Islet of Langerhans (tissue), 1 donor: Measurements from ENCODE around the gene TRAPPC11.
"Not testable (repeated sequence)": the region's sequence is repeated elsewhere in the genome, so short reads cannot be mapped to it uniquely, and the experiment has no call there.

Experiments used
- FAIRE-seq: peaks from one replicate; lab custom pipeline; 2011; peaks lifted over from hg19 to GRCh38; lab: Jason Lieb, UNC

Gene TRAPPC11

GRCh38 chr4:183659029-183659871, at the start of gene TRAPPC11, which contains the start of gene RWDD4:
Gene TRAPPC11 (plus strand): TSS chr4:183659293. CDS start chr4:183663868, 4,575 bp downstream.
Gene RWDD4 (minus strand): TSS chr4:183659185. CDS start chr4:183658952, 233 bp downstream.
- FAIRE-seq: no peak

GRCh38 chr4:183610033-183610432, 49.1 kb upstream of the TRAPPC11 start:
- FAIRE-seq: no peak

- FAIRE-seq: no peak
These were observed 48.5 kb upstream of the TRAPPC11 start for GRCh38 chr4:183610613-183611012.

DNA sequence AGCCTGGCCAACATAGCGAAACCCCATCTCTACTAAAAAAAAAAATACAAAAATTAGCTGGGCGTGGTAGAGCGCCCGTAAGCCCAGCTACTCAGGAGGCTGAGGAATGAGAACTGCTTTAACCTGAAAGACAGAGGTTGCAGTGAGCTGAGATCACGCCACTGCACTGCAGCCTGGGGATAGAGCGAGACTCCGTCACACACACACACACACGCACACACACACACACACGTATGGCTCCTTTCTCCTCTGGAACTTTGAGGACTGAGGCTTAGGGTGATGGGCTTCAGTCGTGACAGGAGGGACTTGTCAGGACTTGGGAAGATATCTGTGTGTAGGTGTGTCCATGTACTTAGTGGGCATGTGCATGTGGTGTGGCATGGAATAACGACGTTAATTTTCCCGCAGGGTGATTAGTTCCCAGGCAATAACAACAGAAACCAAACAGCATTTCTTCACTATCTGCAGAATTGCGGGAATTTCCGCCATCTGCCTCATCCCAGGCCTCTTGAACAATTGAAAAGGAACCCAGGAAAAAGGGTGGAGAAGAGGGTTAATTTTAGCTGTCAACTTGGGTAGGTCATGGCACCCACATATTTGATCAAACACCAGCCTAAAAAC, 47.8 kb upstream of the TRAPPC11 start:
- FAIRE-seq: no peak

- no peak for FAIRE-seq
These were observed 46.5 kb upstream of the TRAPPC11 start for GRCh38 chr4:183612329-183613250.

GRCh38 chr4:183617075-183617474, 42.0 kb upstream of the TRAPPC11 start:
- FAIRE-seq: no peak

- FAIRE-seq: no peak
These were observed 40.4 kb upstream of the TRAPPC11 start for GRCh38 chr4:183618681-183619080.

DNA sequence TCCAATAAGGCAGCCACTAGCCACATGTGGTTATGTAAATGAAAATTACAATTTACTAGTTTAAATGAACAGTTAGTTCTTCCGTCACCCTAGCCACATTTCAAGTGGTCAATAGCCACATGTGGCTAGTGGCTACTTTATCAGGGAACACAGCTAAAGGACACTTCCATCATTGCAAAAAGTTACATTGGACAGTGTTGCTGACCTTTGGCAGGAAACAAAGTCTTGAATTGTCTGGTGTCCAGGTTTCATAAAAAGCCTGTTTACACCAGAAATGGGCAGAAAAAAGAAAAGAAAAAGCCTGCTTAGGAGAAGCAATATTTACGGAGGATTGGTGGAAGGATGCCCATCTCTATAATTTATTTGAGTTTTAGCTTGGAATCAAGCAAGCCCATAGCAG, 38.7 kb upstream of the TRAPPC11 start:
- FAIRE-seq: no peak

- FAIRE-seq: no peak
These were observed 37.2 kb upstream of the TRAPPC11 start for GRCh38 chr4:183621875-183622274.

GRCh38 chr4:183624548-183624947, 34.5 kb upstream of the TRAPPC11 start:
- no peak for FAIRE-seq

GRCh38 chr4:183626168-183626567, 32.9 kb upstream of the TRAPPC11 start:
- FAIRE-seq: no peak

GRCh38 chr4:183627286-183627685, 31.8 kb upstream of the TRAPPC11 start:
- FAIRE-seq: not testable (repeated sequence)

- no peak for FAIRE-seq
These were observed 31.0 kb upstream of the TRAPPC11 start for GRCh38 chr4:183627979-183628588.

GRCh38 chr4:183631577-183632198, 27.4 kb upstream of the TRAPPC11 start:
- FAIRE-seq: no peak

DNA sequence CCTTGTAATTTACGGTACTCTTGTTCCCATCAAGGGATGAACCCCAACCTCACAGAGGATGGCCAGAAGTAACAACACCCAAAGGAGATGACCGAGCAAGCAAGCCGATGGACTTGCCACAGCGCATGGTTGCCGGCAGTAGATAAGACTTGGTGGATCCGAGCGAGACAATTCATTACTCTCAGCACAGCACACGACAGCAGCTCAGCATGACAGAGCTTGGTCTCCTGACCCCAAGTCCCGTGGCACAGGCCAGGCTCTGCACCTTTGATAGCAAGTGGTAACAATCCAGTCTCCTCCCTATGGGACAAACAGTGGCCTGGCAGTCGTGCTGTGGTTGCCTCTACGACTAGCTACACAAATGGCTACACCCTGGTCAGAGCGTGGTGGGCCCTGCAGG, 26.4 kb upstream of the TRAPPC11 start:
- FAIRE-seq: no peak

DNA sequence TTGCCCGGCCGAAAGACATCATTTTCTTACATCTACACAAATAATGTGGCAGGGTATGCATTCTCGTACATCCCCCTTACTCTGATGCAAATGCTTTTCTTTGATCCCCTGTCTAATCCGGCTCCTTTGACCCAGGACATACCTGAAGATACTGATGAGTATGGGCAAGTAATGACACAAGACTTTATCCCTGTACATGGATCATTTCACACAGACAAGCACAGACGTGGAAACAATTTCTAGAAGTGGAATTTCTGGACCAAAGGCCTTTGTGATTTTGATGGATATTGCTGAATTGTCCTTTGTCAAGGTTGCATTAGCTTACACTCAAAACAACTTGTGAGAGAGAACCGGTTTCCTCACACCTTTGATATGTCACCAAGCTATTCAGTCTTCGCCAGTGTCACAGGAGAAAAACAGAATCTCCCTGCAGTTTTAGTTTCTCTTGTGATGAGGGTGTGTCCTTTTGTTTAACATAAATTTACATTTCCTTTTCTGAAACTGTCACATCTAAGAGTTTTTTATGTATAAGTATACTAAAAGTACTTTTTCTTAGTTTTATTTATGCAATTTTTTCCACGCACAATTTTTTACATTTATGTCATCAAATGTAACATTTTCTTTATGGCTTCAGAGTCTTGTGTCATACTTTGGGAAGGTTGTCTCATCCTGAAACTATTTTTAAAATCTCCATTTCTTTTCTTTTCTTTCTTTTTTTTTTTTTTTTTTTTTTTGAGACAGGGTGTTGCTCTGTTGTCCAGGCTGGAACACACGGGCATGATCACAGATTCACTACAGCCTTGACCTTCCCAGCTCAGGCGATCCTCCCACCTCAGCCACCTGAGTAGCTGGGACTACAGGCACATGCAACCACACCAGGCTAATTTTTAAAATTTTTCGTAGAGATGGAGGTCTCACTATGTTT, 25.4 kb upstream of the TRAPPC11 start:
- FAIRE-seq: no peak

- no peak for FAIRE-seq
These were observed 23.8 kb upstream of the TRAPPC11 start for GRCh38 chr4:183635321-183635720.

- FAIRE-seq: no peak
These were observed 23.4 kb upstream of the TRAPPC11 start for GRCh38 chr4:183635741-183636140.

DNA sequence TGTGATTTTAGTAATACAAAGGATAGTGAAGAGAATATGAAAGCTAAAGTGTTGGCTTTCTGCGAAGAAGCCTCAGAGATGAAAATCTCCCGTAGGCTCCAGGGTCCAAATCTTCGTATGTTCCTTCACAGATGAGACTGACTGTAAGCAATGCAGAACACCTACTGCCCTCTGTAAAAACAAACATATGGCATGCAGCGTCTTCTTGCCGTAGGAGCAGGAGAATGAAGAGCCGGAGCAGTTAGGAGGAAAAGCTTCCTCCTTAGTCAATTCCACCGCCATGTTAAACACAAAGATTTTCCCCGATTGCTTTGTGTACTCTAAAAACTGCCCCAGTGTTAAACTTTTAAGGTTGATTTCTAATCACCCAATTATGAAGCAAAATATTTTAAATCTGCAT, 22.6 kb upstream of the TRAPPC11 start:
- peak; percentile 91 for FAIRE-seq

- FAIRE-seq: peak; percentile 92
These were observed 22.2 kb upstream of the TRAPPC11 start for GRCh38 chr4:183636923-183637322.
